NCI-H1092 treated with DMSO at 0.1 percent for 48 hours (cell line): ENCODE data around the gene TULP1.
"Not testable (repeated sequence)": the region's sequence is repeated elsewhere in the genome, so short reads cannot be mapped to it uniquely, and the experiment has no call there.

Source experiments
- DNase-seq: peaks from one replicate; lab custom pipeline; 2025; lab: John Stamatoyannopoulos, UW

TULP1 gene

DNA sequence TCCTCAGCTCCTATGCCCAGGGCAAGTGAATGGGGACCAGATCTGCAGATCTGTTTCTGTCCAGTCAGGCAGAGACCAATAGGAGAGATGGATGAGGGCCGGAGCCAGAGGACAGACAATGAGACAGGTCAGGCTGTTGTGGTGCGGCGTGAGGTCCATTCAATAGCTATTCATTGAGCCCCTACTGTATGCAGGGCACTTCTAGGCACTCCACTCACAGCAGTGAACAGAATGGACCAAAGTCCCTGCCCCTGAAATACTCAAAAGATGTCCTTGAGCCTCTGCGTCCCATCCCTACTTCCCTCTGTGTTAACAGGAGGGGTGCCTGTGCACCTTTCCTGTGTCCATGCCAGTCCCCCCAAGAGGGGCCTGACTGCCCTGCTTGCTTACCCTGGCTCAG is 8.5 kb upstream of the TULP1 start:
- no peak for DNase-seq

DNA sequence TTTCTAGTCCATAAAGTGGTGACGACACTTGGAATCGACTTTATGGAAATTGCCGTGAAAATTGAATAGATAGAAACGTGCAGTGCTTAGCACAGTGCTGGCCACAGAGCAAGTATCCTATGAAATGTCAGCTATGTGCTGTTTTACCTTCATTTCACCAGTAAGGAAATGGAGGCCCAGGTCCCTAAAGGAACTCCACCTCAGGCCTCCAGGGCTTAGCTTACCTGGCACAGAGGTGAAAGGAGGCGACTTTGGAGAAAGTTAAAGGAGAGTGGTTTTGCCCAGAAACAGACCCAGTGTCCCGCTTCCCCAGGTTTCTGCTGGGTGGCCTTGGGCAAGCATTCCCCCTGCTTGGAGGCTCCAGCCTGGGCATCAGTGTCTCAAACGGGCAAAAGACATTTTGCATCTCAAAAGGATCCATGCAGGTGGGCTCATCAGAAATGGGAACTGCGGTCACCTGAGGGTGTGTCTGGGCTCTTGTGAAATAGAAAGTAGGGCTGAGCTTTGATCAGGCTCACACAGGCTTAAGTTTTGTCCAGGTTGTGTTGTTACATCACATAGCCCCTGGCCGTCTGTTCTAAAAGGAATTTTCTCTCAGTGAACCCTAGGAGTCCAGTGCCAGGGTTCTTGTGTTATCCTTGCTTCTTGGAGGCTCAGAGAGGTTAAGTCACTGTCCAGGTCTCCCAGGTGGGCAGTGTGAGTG is 6.8 kb upstream of the TULP1 start:
- no peak for DNase-seq

DNA sequence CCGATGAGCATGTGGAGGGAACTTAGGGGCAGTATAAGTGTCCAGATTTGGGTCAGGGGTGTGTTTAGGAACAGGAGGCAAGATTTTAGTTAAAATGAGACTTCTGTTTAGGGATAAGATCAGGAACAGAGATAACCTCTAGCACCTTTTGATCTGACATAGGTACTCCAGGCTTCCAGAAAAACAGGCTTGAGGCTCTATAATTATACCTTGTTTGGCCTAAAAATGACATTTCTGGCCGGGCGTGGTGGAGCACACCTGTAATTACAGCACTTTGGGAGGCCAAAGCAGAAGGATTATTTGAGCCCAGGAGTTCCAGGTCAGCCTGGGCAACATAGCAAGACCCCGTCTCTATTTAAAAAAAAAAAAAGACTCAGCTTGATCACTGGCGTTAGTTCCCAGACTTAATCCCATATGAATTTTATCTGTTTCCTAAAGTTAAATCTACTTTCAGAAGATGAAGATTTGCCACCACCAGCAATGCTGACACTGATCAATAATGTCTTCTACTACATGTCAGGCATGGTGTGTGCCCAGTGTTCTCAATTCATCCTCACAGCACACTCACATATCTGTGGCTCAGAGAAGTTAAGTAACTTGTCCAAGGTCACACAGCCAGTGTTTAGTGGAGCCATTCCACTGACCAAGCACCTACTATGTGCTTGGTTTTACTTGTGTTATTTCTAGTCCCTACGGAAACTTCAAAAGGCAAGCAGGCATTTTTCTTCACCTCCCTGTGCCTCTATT is 6.0 kb upstream of the TULP1 start:
- no peak for DNase-seq

DNA sequence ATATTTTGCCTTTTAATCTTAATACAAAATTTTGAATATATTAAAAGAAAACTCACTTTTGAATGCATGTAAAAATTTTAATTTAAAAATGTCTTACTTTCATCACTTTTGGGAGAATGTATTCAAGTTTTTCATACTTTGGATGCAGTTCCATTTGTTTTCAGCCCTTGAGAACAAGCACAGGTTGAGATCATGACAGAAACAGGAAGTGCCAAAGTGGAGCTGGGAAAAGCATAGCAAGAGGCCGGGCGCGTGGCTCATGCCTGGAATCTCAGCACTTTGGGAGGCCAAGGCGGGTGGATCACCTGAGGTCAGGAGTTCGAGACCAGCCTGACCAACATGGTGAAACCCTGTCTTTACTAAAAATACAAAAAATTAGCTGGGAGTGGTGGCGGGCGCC is 5.3 kb upstream of the TULP1 start:
- not testable (repeated sequence) for DNase-seq

DNA sequence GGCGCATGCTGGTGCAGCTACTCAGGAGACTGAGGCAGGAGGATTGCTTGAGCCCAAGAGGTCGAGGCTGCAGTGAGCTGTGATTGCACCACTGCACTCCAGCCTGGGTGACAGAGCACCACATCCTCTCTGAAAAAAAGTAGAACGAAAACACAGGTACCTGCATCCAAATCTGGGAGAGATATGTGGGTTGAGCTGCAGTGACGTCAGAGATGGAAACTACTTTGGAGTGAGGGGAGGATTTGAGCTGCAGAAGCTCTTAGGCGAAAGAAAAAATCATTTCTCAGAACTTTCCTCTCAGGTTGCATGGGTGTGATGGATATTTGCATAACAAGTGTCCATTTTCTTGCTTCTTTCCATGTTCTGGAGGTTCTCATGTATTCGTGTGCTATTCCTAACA is 4.0 kb upstream of the TULP1 start:
- DNase-seq, result no peak

DNA sequence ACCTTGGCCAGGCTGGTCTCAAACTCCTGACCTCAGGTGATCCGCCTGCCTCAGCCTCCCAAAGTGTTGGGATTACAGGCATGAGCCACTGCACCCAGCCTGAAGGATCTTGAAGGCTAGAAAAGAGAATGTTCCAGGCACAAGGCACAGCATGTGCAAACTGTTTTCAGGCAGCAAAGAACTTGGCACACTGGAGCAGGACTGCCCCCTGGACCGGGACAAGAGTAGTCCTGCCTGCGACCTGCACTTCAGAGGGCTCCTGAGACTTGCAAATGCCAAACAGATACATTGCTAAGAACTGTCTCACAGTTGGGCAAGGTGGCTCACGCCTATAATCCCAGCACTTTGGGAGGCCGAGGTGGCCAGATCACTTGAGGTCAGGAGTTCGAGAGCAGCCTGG is 3.2 kb upstream of the TULP1 start:
- not testable (repeated sequence) for DNase-seq

DNA sequence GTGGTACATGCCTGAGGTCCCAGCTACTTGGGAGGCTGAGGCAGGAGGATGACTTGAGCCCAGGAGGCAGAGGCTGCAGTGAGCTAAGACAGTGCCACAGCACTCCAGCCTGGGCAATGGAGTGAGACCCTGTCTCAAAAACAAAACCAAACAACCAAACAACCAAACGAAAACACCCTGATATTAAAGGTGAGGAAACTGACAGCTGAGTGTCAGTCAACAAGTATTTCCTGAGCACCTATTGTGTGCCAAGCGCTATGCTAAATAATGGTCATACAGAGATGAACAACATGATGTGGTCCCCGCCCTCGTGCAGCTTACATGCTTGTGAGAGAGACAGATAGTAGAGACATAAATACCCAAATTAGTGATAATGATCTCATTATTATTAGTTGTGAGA is 1.9 kb upstream of the TULP1 start:
- DNase-seq, result no peak

DNA sequence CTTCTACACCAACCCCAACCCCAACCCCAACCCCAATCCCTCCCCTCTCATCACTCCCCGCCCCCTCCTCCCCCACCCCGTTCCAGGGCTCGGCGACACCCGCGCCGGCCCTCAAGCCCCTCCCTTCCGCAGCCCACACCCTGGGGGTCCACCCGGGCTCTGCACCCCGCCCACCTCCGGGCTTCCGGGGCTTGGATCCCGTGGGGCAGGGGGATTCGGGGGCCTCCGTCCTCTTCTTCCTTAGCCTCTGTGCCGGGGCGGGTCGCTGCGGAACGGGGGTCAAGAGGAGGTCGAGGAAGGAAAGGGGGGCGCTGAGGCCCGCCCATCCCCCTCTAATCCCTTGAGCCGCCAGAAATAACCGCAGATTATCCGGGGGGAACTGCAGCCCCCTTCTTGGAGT is 690 bp downstream of the TULP1 start:
- DNase-seq, result no peak

DNA sequence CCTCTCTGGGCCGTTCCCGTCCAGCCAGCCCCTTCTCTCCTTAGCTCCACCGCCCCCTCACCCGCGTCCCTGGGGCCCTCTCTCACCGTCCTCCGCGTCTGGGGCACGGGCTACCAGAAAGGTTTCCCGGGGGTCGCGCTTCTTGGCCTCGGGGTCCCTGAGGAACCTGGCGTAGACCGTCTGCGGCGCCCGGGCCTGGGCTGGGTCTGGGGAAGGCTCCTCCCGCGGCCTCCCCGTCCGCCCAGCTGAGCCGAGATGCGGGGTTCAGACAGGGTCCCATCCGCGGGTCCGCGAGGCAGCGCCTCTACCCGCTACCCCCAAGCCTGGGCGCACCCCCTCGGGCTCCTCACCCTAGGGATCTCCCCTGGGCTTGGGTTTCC is 1.1 kb downstream of the TULP1 start:
- no peak for DNase-seq

DNA sequence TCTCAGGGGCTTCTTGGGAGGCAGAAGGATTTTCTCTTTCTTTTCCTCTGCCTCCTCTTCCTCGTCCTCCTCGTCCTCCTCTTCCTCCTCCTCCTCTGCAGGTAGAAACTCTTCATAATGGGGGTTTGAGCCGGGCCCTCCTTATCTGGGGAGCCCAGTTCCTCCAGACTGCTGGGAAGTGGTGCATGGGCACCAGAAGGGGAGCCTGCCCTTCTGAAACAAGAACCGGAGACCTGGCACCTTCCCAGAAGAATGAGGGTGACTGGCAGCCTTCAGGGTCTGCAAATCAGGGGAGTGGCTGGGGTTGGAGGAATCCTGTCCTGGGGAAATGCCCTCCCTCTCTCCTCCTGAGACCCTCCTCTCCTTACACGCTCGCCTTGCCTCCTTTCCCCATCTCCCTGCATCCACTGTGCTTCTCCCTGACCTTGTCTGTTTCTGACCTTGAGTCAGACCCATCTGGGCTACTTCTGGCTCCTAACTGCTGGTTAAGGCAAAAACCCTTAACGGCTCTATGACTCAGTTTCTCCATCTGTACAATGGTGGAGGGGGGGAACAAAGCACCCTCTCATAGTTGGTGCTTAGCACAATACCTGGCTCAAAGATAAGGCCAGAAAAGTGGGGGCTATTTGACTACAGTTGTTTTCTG is 1.7 kb downstream of the TULP1 start:
- no peak for DNase-seq

DNA sequence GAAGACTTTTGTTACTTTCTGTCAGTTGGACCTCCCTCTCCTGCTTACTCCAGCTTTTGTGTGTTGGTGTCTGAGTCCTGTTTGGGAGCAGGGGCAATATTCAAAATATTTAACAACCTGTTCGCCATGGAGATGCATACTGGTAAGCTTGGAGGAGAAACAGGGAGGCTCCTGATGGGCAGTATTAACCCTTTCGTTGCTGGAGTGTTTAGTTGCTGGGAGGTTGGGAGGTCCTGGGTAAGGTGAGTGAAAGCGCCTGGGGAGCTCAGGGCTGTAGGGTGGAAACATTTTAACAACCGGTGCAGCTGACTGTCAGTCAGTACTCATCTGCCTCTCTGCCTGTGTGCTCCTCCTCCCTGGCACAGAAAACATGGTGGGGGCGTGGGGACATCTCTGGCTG is 4.2 kb downstream of the TULP1 start:
- DNase-seq, result no peak

DNA sequence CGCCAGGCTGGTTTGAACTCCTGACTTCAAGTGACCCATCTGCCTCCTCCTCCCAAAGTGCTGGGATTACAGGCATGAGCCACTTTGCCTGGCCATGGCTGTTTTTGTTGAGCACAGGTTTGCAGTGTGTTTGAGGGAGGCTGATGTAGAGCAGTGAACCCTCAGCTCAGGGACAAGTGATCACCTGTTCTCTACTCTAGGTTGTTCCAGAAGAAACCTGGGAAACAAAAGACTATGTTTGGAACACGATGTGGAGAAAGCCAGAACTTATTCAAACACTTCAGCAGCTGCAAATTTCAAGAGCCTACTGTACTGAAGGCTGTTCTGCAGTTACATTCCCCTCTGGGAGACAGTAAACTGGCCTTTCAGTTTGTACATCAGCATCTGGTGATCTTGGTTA is 4.7 kb downstream of the TULP1 start:
- DNase-seq, result no peak

DNA sequence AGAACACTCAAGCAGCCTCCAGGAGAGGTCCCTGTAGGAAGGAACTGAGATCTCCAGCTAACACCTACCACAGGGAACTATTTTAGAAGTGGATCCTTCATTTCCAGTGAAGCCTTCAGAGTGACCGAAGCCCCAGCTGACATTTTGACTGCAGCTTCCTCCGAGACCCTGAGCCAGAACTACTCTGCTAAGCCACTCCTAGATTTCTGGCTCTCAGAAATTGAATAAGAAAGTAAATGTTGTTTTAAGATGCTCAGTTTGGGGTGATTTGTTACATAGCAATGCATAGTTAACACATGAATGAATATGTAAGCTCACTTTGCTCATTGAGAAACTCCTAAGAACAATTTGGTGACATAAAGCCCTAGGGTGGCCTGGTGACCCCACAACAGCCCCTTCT is 5.5 kb downstream of the TULP1 start:
- no peak for DNase-seq

DNA sequence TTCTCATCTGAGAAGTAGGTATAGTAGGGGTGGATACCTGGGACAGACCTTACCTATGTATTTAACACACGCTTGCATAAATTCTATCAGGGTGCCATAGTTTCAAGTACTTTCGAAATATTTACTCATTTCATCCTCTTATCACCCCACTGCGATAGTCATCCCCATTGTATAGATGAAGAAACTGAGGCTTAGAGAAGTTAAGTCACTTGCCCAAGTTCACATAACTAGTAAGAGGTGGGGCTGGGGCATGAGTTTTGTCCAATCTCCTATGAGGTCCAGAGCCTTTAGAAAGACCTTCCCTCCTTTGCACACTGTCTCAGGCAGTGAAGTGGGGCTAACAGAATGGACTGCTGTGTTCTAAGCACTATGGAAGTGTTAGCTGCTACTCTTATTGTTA is 6.2 kb downstream of the TULP1 start:
- no peak for DNase-seq

DNA sequence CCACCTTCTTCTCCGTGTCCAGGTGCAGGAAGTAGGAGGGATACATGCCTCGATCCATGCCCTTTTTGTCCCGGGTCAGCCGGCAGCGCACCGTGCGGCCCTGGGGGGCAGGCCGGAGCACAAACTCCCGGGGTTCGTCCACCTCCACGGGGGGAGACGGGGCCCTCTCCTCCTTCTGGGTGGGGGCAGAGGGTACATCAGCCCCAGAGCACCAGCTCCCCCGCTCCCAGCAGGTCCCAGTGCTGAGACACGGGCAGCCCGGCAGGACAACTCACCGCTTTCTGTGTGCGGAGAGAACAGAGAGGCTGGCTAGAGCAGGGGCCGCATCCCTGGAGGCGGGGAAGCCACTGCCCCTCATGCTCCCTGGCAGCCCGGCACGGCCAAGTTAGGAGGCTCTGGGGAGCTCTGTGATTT is 6.7 kb downstream of the TULP1 start:
- no peak for DNase-seq

DNA sequence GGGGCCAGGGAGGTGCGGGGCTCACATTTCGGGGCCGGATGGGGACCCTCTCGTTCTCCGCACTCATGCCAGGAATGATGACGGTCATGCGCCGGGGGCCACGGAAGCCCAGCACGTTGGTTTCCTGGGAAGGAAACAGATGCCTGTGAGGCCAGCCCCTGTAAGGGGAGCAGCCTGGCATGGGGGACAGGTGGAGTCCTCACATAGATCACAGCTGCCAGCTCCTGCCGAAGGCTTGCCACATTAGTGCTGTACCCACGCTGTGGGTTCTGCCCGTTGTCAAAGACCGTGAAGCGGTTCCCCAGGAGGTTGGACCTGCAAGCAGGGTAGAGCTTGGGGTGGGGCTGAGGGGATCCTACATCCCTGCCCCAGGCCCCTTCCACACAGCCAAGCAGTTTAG is 9.2 kb downstream of the TULP1 start:
- DNase-seq, result no peak

DNA sequence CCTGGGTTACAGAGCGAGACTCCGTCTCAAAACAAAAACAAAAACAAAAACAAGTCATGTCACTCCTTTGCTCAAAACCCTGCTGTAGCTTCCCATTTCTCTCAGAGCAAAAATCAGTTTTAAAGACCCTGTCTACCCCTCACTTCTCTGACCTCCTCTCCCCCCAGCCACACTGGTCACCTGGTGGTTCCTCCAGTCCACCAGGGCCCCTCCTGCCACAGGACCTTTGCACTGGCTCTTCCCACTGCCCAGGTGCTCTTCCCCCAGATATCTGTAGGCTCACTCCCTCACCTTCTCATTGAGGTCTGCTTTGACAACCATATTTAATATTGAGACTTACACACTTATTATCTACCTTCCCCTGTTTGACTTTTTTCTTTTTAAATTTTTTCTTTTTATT is 10.9 kb downstream of the TULP1 start:
- no peak for DNase-seq

DNA sequence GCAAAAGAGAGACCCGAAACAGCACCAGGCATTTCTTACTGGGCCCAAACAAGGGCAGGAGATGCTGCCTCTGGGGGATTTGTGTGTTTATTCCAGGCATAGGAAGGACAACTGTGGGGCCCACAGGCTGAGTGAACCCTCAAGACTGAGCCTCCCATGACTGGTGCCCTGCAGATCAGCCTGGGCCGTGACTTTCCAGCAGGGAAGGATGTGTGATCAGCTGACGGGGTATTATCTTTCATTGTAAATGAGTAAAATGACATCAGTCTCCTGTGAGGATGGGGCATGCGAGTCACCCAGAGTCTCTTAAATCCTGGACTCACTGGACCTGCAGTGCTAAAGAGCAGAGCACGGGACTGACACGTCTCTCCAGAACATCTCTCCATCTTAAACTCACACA is 11.9 kb downstream of the TULP1 start:
- DNase-seq, result no peak

DNA sequence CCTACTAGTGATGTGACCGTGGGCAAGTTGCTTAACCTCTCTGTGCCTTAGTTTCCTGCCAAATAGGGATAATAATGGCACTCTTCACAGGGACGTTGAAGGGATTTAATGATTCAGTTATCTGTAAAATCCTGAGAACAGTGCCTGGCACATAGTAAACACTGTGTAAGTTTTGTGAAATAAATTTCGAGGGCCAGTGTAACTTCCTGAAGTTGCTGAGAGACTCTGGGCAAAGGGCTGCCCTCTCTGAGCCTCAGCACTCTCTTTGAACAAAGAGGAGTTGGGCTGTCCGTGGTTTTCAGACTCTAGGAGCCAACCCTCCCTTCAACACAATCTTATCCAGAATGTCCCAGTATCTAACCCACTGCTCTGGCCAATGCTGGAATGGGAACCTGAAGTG is 13.3 kb downstream of the TULP1 start:
- DNase-seq, result no peak

DNA sequence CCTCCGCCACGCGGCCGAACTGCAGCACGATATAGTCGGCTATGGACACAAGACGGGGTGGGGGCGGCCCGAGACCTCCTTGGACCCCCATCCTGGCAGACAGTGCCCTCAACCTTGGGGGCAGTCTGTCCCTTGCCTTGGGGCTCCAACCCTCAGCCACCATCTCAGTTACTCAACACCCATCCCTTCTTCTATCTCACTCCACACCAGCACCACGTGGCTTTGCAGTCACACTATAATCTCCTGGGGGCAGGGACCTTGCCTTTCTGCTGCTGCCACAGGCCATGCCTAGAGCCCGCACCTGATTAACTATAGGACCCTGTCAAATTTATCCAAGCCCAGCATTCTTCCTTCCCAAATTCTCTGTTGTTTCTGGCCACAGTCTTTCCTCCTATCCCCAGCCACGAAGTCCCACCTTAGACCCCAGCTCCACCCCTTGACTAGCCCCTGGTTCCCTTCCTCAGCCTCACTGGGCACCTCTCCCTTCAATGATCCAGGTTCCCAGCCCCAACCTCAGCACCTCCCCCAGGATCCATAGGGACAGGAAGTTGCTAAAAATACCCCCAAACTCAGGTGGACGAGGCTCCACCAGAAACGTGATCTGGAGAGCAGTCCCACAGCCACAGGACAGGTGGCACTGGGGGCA is 14.2 kb downstream of the TULP1 start:
- DNase-seq, result no peak

DNA sequence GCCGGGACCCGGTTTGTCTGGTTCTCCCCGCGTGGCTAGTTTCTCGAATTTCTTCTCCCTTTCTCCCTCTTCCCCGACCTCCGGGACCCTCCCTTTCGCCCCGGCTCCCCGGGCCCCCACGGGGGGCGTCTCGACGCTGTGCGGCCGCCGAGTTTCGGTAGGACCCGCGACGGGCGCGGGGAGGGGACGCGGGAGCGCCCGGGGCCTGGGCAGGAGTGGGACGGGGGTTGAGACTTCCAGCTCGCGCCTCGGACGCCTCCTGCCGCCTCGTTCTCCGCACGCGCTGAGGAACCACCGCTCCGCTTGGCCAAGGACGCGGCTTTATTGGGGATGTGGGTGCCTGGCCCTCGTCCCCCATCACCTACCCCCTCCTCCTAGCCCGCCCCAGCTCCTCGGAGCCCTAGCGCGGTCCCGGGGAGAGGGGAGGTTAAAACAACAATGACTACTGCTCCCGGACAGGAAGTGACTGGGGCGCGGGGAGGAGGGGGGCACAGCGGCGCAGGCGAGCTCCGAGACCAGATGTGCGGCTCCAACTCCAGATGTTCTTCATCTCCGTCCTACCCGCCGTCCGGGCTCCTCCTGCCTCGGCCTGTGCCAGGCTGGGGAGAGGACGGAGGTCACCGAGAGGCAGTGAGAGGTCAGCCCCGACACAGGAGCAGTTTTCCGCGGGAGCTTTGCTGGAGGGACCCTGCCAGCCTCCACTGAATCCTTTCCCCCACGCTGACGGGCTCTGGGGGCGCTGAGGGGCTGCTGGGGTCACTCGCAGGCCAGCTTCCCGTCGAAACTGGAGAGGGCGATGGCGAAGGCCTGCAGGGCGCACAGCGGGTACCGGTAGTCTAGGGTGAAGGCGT is 14.9 kb downstream of the TULP1 start:
- no peak for DNase-seq
